IPS-NIHi11 (cell line): ENCODE data around the gene IL7R.
"Not testable (repeated sequence)": the region's sequence is repeated elsewhere in the genome, so short reads cannot be mapped to it uniquely, and the experiment has no call there.

ENCODE experiments used
- DNase-seq: peaks from one replicate; pipeline ENCODE4 v3.0.0; 2012; ENCODE audit warnings: mixed read lengths, low spot score

Gene IL7R

GRCh38 chr5:35876922-35877321 is 20.2 kb downstream of the IL7R start:
- no peak for DNase-seq

GRCh38 chr5:35877655-35878054 is 21.0 kb downstream of the IL7R start:
- DNase-seq, result no peak

- no peak for DNase-seq
These were observed 21.4 kb downstream of the IL7R start for GRCh38 chr5:35878079-35878478.

GRCh38 chr5:35879096-35879495 is 22.4 kb downstream of the IL7R start:
- no peak for DNase-seq

- no peak for DNase-seq
These were observed 23.0 kb downstream of the IL7R start for GRCh38 chr5:35879649-35880048.

- DNase-seq, result no peak
These were observed 23.5 kb downstream of the IL7R start for GRCh38 chr5:35880156-35880555.

GRCh38 chr5:35881758-35882157 is 25.1 kb downstream of the IL7R start:
- no peak for DNase-seq

GRCh38 chr5:35884191-35884769 is 27.6 kb downstream of the IL7R start:
- DNase-seq, result no peak

- DNase-seq, result no peak
These were observed 28.1 kb downstream of the IL7R start for GRCh38 chr5:35884773-35885172.

- no peak for DNase-seq
These were observed 29.7 kb downstream of the IL7R start for GRCh38 chr5:35886381-35886780.

GRCh38 chr5:35887321-35888100 is 30.8 kb downstream of the IL7R start:
- no peak for DNase-seq

GRCh38 chr5:35890021-35891020 is 33.6 kb downstream of the IL7R start:
- no peak for DNase-seq

- DNase-seq, result not testable (repeated sequence)
These were observed 36.1 kb downstream of the IL7R start for GRCh38 chr5:35892799-35893198.

- no peak for DNase-seq
These were observed 37.4 kb downstream of the IL7R start for GRCh38 chr5:35894131-35894530.

GRCh38 chr5:35898952-35899660 is 42.4 kb downstream of the IL7R start:
- DNase-seq, result no peak

GRCh38 chr5:35899800-35900199 is 43.1 kb downstream of the IL7R start:
- DNase-seq, result no peak

- no peak for DNase-seq
These were observed 44.4 kb downstream of the IL7R start for GRCh38 chr5:35900972-35901695.

GRCh38 chr5:35902046-35902672 is 45.5 kb downstream of the IL7R start:
- DNase-seq, result no peak

GRCh38 chr5:35903631-35904203 is 47.0 kb downstream of the IL7R start:
- no peak for DNase-seq

GRCh38 chr5:35904443-35905132 is 47.9 kb downstream of the IL7R start:
- DNase-seq, result no peak
